ENCODE measurements around the gene ALKAL2. TPM values are rescaled to one million over a fixed set of nuclear protein-coding genes. Genes with fewer than 3 reads are reported as not detected.
"Not testable (repeated sequence)": the region's sequence is repeated elsewhere in the genome, so short reads cannot be mapped to it uniquely, and the experiment has no call there.

Gene ALKAL2
- total RNA-seq, 4 donors from 2014 or later = 1.2 to 15.5 (median 3.4) TPM

- no peak for DNase-seq (ENCODE audit: low spot score in 2 of 2)
- WGBS, 2 donors = 78 to 87% methylated on average over 10 of the region's 10 CpGs
- intact Hi-C loops (cut with DNase I; ENCODE audit: low total_unique reads) = no loop called here
- no peak for TF ChIP-seq CTCF (IDR thresholded peaks at IDR 0.05)
- no peak for TF ChIP-seq POLR2A (IDR thresholded peaks at IDR 0.05)
- H3K4me3 ChIP-seq (ENCODE audit: low read depth, poor library complexity, severe bottlenecking) = no peak overlapping the region
Observed at GRCh38 chr2:322326-322725, 34.4 kb upstream of the ALKAL2 start.

GRCh38 chr2:320561-320960, 32.7 kb upstream of the ALKAL2 start:
- WGBS, 2 donors = 81 to 92% methylated on average over 4 of the region's 4 CpGs
- no peak for DNase-seq (ENCODE audit: low spot score in 2 of 2)
- no peak overlapping the region for H3K4me3 ChIP-seq (ENCODE audit: low read depth, poor library complexity, severe bottlenecking)
- TF ChIP-seq CTCF (IDR thresholded peaks at IDR 0.05) = no peak
- intact Hi-C loops (cut with DNase I; ENCODE audit: low total_unique reads) = no loop called here

GRCh38 chr2:319059-319600, 31.2 kb upstream of the ALKAL2 start:
- no peak overlapping the region for H3K4me3 ChIP-seq (ENCODE audit: low read depth, poor library complexity, severe bottlenecking)
- TF ChIP-seq CTCF (IDR thresholded peaks at IDR 0.05) (peak in 1 of 3 donors; percentile 10), POLR2A (IDR thresholded peaks at IDR 0.05) (no peak)
- intact Hi-C loops (cut with DNase I; ENCODE audit: low total_unique reads) = no loop called here
- WGBS, 2 donors = 85 to 87% methylated on average over 34 of the region's 34 CpGs
- no peak for DNase-seq (ENCODE audit: low spot score in 2 of 2)

DNA sequence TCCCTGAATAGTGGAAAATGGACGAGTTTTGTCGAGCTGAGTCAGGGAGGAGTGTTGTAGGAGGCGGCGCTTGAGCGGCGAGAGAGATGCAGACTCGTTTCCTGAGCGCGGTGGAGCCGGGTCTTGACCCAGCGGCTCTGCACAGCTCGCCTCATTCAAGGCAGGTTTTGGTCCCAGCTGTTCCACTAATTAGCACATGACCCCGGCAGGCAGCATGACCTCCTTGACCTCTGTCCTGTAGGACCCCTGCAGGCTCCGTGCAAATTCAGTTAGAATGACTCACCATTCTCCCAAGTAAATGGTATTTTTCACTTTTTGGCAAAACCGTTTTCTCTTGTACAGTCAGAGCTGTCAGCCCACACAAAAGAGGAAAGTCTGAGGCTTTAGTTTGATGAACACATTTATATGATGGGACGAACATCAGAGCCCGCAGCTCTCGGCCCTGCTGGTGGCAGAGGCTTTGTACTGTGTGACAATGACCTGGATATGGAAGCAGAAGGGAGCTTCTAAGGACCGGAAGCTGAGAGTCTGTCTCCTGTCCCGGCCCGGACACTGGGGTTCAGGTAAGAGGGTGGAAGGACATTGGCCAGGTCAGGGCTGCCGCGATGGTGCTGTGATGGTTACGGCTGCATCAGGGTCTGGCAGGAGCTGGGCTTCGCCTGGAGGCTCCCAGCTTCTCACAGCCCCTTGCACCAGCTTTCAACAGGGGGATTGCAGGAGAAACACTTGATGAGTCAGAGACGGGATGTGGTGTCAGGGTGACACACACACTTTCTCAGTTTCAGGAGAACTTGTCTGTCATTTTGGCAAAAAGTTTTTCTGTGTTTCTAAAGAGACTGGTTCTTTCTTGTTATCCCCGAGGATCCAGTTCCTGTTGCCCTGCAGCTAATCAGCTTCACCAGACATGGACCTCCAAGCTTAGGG, 29.9 kb upstream of the ALKAL2 start:
- H3K4me3 ChIP-seq (ENCODE audit: low read depth, poor library complexity, severe bottlenecking) = no peak overlapping the region
- DNase-seq (ENCODE audit: low spot score in 2 of 2) = no peak
- TF ChIP-seq CTCF (IDR thresholded peaks at IDR 0.05) (no peak), POLR2A (IDR thresholded peaks at IDR 0.05) (no peak)
- intact Hi-C loops (cut with DNase I; ENCODE audit: low total_unique reads) = no loop called here
- WGBS, 2 donors = 60 to 64% methylated on average over 27 of the region's 27 CpGs

DNA sequence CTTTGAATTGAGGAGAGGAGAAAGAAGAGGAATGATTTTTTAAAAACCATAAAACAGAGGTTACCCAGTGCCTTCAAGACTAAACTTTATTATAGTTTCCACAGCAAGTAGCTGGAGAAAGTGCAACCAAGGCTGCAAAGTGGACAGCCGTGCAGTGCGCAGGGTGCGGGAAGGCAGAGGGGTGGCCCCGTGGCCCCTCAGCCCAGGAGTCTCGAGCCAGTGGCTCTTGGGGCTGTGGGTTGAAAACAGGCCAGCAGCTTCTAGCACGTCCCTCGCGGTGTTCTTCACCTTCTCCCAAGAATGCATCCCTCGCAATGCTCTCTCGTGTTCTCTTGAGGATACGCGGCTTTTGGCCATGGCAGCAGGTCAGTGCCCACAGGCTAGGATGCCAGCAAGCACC, 28.5 kb upstream of the ALKAL2 start:
- TF ChIP-seq CTCF (IDR thresholded peaks at IDR 0.05) (no peak), POLR2A (IDR thresholded peaks at IDR 0.05) (no peak)
- 90 to 93% methylated on average over 12 of the region's 12 CpGs for WGBS, 2 donors
- no peak overlapping the region for H3K4me3 ChIP-seq (ENCODE audit: low read depth, poor library complexity, severe bottlenecking)
- intact Hi-C loops (cut with DNase I; ENCODE audit: low total_unique reads) = no loop called here
- DNase-seq (ENCODE audit: low spot score in 2 of 2) = no peak

GRCh38 chr2:315925-316324, 28.0 kb upstream of the ALKAL2 start:
- H3K4me3 ChIP-seq (ENCODE audit: low read depth, poor library complexity, severe bottlenecking); DNase-seq (ENCODE audit: low spot score in 2 of 2); intact Hi-C loops (cut with DNase I; ENCODE audit: low total_unique reads): not testable (repeated sequence)
- 49 to 60% methylated on average over 6 of the region's 6 CpGs for WGBS, 2 donors

Data from lower leg skin (tissue), 4 donors.